Measurements from ENCODE around the gene AP1S1. TPM values are rescaled to one million over a fixed set of nuclear protein-coding genes. Genes with fewer than 3 reads are reported as not detected.

The AP1S1 gene
- total RNA-seq, 1 donor from 2014 or later: 19.2 TPM

DNA sequence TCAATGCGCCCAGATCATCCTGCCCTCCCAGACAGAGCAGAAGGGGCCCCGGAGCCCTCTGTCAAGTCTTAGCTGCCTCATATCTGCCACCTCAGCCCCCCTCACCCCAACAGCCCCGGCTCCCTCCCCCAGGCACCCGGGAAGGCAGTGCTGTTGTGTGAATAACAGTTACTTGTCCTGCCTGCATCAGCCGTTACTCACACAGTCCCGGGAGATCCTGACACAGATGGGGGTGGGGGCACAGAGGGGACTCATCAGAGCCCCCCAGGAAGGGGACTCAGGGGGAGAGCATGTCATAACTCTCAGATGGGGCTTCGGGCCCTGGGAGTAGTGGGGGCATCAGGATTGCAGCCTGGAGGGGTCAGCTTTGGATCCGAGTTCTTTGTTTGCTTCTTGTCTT is 39.8 kb upstream of the AP1S1 start:
- H3K36me3 Mint-ChIP-seq (ENCODE audit: low read depth): no peaks in the 10 kb centered on the region
- no peak overlapping the region for H3K4me3 Mint-ChIP-seq
- H3K27ac Mint-ChIP-seq: no peak overlapping the region
- CTCF ChIA-PET: no interaction called here
- DNase-seq (no peak), ATAC-seq (ENCODE audit: low read depth) (no peak)
- POLR2A ChIA-PET: no interaction called here
- TF ChIP-seq, protein P1, sequence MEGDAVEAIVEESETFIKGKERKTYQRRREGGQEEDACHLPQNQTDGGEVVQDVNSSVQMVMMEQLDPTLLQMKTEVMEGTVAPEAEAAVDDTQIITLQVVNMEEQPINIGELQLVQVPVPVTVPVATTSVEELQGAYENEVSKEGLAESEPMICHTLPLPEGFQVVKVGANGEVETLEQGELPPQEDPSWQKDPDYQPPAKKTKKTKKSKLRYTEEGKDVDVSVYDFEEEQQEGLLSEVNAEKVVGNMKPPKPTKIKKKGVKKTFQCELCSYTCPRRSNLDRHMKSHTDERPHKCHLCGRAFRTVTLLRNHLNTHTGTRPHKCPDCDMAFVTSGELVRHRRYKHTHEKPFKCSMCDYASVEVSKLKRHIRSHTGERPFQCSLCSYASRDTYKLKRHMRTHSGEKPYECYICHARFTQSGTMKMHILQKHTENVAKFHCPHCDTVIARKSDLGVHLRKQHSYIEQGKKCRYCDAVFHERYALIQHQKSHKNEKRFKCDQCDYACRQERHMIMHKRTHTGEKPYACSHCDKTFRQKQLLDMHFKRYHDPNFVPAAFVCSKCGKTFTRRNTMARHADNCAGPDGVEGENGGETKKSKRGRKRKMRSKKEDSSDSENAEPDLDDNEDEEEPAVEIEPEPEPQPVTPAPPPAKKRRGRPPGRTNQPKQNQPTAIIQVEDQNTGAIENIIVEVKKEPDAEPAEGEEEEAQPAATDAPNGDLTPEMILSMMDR (IDR thresholded peaks at IDR 0.05): no peak
- H3K27me3 Mint-ChIP-seq: peaks cover 3% of the 10 kb centered on the region
- H3K9me3 Mint-ChIP-seq: no peaks in the 10 kb centered on the region
- H3K4me1 Mint-ChIP-seq: no peaks in the 10 kb centered on the region
- intact Hi-C loops (cut with micrococcal nuclease): no loop called here

DNA sequence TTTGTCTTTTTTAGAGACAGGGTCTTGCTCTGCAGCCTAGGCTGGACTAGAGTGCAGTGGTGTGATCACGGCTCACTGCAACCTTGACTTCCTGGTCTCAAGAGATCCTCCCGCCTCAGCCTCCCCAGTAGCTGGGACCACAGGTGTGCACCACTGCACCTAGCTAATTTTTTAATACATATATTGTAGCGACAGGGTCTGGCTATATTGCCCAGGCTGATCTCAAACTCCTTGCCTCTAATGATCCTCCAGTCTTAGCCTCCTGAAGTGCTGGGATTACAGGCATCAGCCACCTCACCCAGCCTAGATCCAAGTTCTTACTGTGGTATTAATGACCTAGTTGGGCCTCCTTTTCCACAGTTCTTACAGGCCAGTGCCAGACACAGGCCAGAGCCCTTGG is 39.1 kb upstream of the AP1S1 start:
- ATAC-seq (ENCODE audit: low read depth) (no peak), DNase-seq (no peak)
- Mint-ChIP-seq H3K36me3 (ENCODE audit: low read depth) (no peaks in the 10 kb centered on the region), H3K27me3 (peaks cover 9% of the 10 kb centered on the region), H3K4me1 (no peaks in the 10 kb centered on the region), H3K27ac (no peak overlapping the region), H3K9me3 (no peaks in the 10 kb centered on the region), H3K4me3 (no peak overlapping the region)
- ChIA-PET POLR2A (no interaction called here), CTCF (no interaction called here)
- TF ChIP-seq, protein P1 (IDR thresholded peaks at IDR 0.05): no peak
- intact Hi-C loops (cut with micrococcal nuclease): no loop called here

DNA sequence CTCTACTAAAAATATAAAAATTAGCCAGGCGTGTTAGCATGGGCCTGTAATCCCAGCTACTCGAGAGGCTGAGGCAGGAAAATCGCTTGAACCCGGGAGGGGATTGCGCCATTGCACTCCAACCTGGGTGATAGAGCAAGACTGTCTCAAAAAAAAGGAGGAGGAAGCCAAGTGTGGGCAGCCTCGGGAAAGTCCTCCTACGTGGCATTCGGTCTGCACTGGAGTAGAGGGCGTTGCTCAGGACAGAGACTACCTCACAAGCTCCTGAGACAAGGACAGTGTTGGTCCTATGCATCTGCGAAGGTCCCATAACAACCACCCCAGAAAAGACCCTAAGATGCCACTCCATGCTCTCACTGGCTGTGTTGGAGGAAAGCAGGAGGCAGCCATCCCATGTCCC is 37.4 kb upstream of the AP1S1 start:
- DNase-seq (no peak), ATAC-seq (ENCODE audit: low read depth) (no peak)
- Mint-ChIP-seq H3K27me3 (peaks cover 12% of the 10 kb centered on the region), H3K4me1 (peaks cover under 1% of the 10 kb centered on the region), H3K4me3 (no peak overlapping the region), H3K36me3 (ENCODE audit: low read depth) (no peaks in the 10 kb centered on the region), H3K27ac (no peak overlapping the region), H3K9me3 (no peaks in the 10 kb centered on the region)
- ChIA-PET POLR2A (interaction anchor here (0.7 kb wide), 1 partner anchor 225 kb away, joined by 5 read pairs; no protein-coding TSS in a partner anchor), CTCF (no interaction called here)
- intact Hi-C loops (cut with micrococcal nuclease): no loop called here
- TF ChIP-seq, protein P1 (IDR thresholded peaks at IDR 0.05): no peak

DNA sequence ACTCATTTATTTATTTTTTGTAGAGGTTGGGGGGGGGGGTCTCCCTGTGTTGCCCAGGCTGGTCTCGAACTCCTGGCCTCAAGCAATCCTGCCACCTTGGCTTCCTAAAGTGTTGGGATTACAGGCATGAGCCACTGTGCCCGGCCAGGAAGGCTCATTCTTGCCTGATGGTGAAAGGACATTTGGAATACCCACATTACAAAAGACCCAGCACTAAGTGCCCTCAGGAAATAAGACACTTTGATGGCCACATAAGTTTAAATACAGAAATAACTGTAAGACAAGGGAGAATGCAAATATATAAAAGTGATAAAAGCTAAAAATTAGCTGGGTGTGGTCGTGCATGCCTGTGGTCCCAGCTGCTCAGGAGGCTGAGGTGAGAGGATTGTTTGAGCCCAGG is 35.4 kb upstream of the AP1S1 start:
- Mint-ChIP-seq H3K9me3 (no peaks in the 10 kb centered on the region), H3K4me1 (peaks cover 12% of the 10 kb centered on the region), H3K4me3 (no peak overlapping the region), H3K27ac (no peak overlapping the region), H3K27me3 (peaks cover 19% of the 10 kb centered on the region), H3K36me3 (ENCODE audit: low read depth) (no peaks in the 10 kb centered on the region)
- ATAC-seq (ENCODE audit: low read depth) (no peak), DNase-seq (no peak)
- intact Hi-C loops (cut with micrococcal nuclease): no loop called here
- TF ChIP-seq, protein P1 (IDR thresholded peaks at IDR 0.05): no peak
- POLR2A ChIA-PET: no interaction called here
- CTCF ChIA-PET: no interaction called here

DNA sequence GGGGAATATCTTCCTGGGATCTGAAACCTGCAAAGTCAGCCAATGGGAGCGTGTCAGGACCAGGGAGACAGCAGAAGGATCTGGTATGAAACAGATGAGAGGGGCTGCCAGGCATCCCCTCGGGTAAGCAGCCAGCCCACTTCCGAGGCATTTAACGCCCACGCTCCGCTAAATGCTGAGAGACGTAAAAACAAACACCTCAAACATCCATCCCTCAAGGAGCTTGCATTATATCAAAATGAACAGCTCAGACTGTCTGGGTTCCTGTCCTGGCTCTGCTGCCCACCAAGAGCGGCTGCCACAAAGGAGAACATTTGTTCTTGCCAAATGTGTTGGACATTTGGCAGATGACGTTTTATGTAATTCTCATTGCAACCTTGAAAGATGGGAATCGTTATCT is 34.4 kb upstream of the AP1S1 start:
- POLR2A ChIA-PET: no interaction called here
- H3K4me3 Mint-ChIP-seq: no peak overlapping the region
- ATAC-seq (ENCODE audit: low read depth): no peak

More for the DNA sequence above, 34.4 kb upstream of the AP1S1 start:
- peaks cover 17% of the 10 kb centered on the region for H3K4me1 Mint-ChIP-seq
- DNase-seq: no peak
- H3K27ac Mint-ChIP-seq: no peak overlapping the region
- intact Hi-C loops (cut with micrococcal nuclease): no loop called here
- CTCF ChIA-PET: no interaction called here
- peaks cover 21% of the 10 kb centered on the region for H3K27me3 Mint-ChIP-seq
- no peaks in the 10 kb centered on the region for H3K9me3 Mint-ChIP-seq
- TF ChIP-seq, protein P1 (IDR thresholded peaks at IDR 0.05): no peak
- H3K36me3 Mint-ChIP-seq (ENCODE audit: low read depth): no peaks in the 10 kb centered on the region

Data from activated B cell treated with CpG ODN at 0.5 μM for 24 hours (primary cell).